Activated CD4-positive, alpha-beta memory T cell treated with anti-CD3 and anti-CD28 coated beads, Interleukin-2, amount 10 ng/mL, durations not matched to agents 7 days and 5 days (primary cell): ENCODE results near the gene GPD1. TPM values are rescaled to one million over a fixed set of nuclear protein-coding genes. Genes with fewer than 3 reads are reported as not detected.

ENCODE experiments used
- CTCF ChIA-PET: fragments of 350-600 bp; sonication (Branson Sonifier 250); formaldehyde crosslinking; loops from one replicate; lab custom pipeline; 2021; ENCODE audit warnings: antibody characterized with exemption, inconsistent platforms; lab: Charles Lee
- POLR2A ChIA-PET: fragments of 350-600 bp; sonication (Branson Sonifier 250); formaldehyde crosslinking; loops from one replicate; lab custom pipeline; 2021; ENCODE audit warnings: antibody characterized with exemption; lab: Charles Lee
- DNase-seq: peaks from one replicate; pipeline ENCODE4 v3.0.0-alpha.2; 2020
- H3K27ac Mint-ChIP-seq: one replicate; pipeline ENCODE4 v1.8.0; 2021; ENCODE audit warnings: mild to moderate bottlenecking, mixed read lengths
- H3K27me3 Mint-ChIP-seq: one replicate; pipeline ENCODE4 v1.8.0; 2021; ENCODE audit warnings: mixed read lengths
- H3K36me3 Mint-ChIP-seq: one replicate; pipeline ENCODE4 v1.8.0; 2021; ENCODE audit warnings: low read depth, mixed read lengths
- H3K4me1 Mint-ChIP-seq: one replicate; pipeline ENCODE4 v1.8.0; 2021; ENCODE audit warnings: mixed read lengths
- H3K4me3 Mint-ChIP-seq: one replicate; pipeline ENCODE4 v1.8.0; 2021; ENCODE audit warnings: mild to moderate bottlenecking, mixed read lengths
- H3K9me3 Mint-ChIP-seq: one replicate; pipeline ENCODE4 v1.8.0; 2021; ENCODE audit warnings: mixed read lengths
- total RNA-seq, 2 experiments: library from RNA; stranded (reverse); gene quantifications; one replicate each; pipeline ENCODE4 v1.2.3, GENCODE V29; 2021

GPD1 gene
- total RNA-seq, 2 experiments from 2014 or later = 0.28 to 0.40 TPM

- CTCF ChIA-PET = interaction anchor here (0.6 to 9.8 kb wide), 41 partner anchors 8 to 496 kb away, joined by 3 to 181 read pairs (median 10); partner anchors contain the start of genes CERS5, GPD1, LARP4 and LIMA1
Measured at GRCh38 chr12:50112456-50113218, 8.8 kb downstream of the GPD1 start.

GRCh38 chr12:50117057-50117622, 13.3 kb downstream of the GPD1 start:
- Mint-ChIP-seq H3K9me3 (no peaks in the 10 kb centered on the region), H3K27me3 (no peaks in the 10 kb centered on the region), H3K4me1 (peaks cover 27% of the 10 kb centered on the region), H3K4me3 (no peak overlapping the region), H3K27ac (no peak overlapping the region), H3K36me3 (peaks cover 51% of the 10 kb centered on the region)
- POLR2A ChIA-PET = interaction anchor here (1.1 to 1.5 kb wide), 2 partner anchors 11 to 33 kb away, joined by 3 to 6 read pairs; no protein-coding TSS in a partner anchor
- CTCF ChIA-PET = interaction anchor here (0.9 to 1.9 kb wide), 5 partner anchors 15 to 197 kb away, joined by 3 to 5 read pairs (median 4); no protein-coding TSS in a partner anchor
- no peak for DNase-seq

More at GRCh38 chr12:50112456-50113218, 8.8 kb downstream of the GPD1 start:
- POLR2A ChIA-PET = interaction anchor here (0.6 to 5.4 kb wide), 46 partner anchors 9 to 1105 kb away, joined by 3 to 60 read pairs (median 5); partner anchors contain the start of genes CERS5, DIP2B, LARP4 and LIMA1
- no peaks in the 10 kb centered on the region for H3K9me3 Mint-ChIP-seq
- H3K27ac Mint-ChIP-seq = peak overlapping the region; percentile 96
- H3K36me3 Mint-ChIP-seq = peaks cover 31% of the 10 kb centered on the region
- H3K4me3 Mint-ChIP-seq = peak overlapping the region; percentile 93
- peaks cover 46% of the 10 kb centered on the region for H3K4me1 Mint-ChIP-seq
- no peaks in the 10 kb centered on the region for H3K27me3 Mint-ChIP-seq
- DNase-seq = no peak

GRCh38 chr12:50119387-50119786, 15.6 kb downstream of the GPD1 start:
- no peaks in the 10 kb centered on the region for H3K27me3 Mint-ChIP-seq
- no peak overlapping the region for H3K4me3 Mint-ChIP-seq
- DNase-seq = no peak
- CTCF ChIA-PET = interaction anchor here (1.8 to 4.2 kb wide), 2 partner anchors 8 to 9 kb away, joined by 4 to 27 read pairs; partner anchors contain the start of gene COX14
- POLR2A ChIA-PET = interaction anchor here (1.0 to 5.4 kb wide), 3 partner anchors 8 to 18 kb away, joined by 3 to 39 read pairs (median 4); partner anchors contain the start of gene COX14
- H3K36me3 Mint-ChIP-seq = peaks cover 49% of the 10 kb centered on the region
- H3K4me1 Mint-ChIP-seq = peaks cover 17% of the 10 kb centered on the region
- no peak overlapping the region for H3K27ac Mint-ChIP-seq
- no peaks in the 10 kb centered on the region for H3K9me3 Mint-ChIP-seq

- CTCF ChIA-PET = interaction anchor here (0.5 to 4.2 kb wide), 2 partner anchors 10 to 52 kb away, joined by 3 to 27 read pairs; partner anchors contain the start of gene COX14
- H3K27me3 Mint-ChIP-seq = no peaks in the 10 kb centered on the region
- no peaks in the 10 kb centered on the region for H3K9me3 Mint-ChIP-seq
- POLR2A ChIA-PET = interaction anchor here (0.7 to 5.4 kb wide), 3 partner anchors 9 to 28 kb away, joined by 3 to 39 read pairs (median 5); partner anchors contain the start of gene COX14
- H3K4me1 Mint-ChIP-seq = peaks cover 19% of the 10 kb centered on the region
- no peak overlapping the region for H3K27ac Mint-ChIP-seq
- DNase-seq = no peak
- H3K36me3 Mint-ChIP-seq = peaks cover 48% of the 10 kb centered on the region
- no peak overlapping the region for H3K4me3 Mint-ChIP-seq
Measured at GRCh38 chr12:50120521-50120920, 16.7 kb downstream of the GPD1 start.

- Mint-ChIP-seq H3K36me3 (peaks cover 44% of the 10 kb centered on the region), H3K27ac (no peak overlapping the region)
- CTCF ChIA-PET = interaction anchor here (4.2 kb wide), 1 partner anchor 10 kb away, joined by 27 read pairs; the partner anchor contains the start of gene COX14
Measured at GRCh38 chr12:50120953-50121352, 17.1 kb downstream of the GPD1 start.

GRCh38 chr12:50121641-50122040, 17.8 kb downstream of the GPD1 start:
- H3K4me1 Mint-ChIP-seq = peaks cover 13% of the 10 kb centered on the region
- ChIA-PET CTCF (interaction anchor here (4.2 kb wide), 1 partner anchor 11 kb away, joined by 27 read pairs; the partner anchor contains the start of gene COX14), POLR2A (interaction anchor here (0.6 to 5.4 kb wide), 2 partner anchors 10 to 346 kb away, joined by 3 to 39 read pairs; partner anchors contain the start of gene COX14)
- DNase-seq = no peak
- no peak overlapping the region for H3K4me3 Mint-ChIP-seq
- H3K36me3 Mint-ChIP-seq = peaks cover 39% of the 10 kb centered on the region
- H3K27ac Mint-ChIP-seq = no peak overlapping the region
- no peaks in the 10 kb centered on the region for H3K27me3 Mint-ChIP-seq
- no peaks in the 10 kb centered on the region for H3K9me3 Mint-ChIP-seq

More at GRCh38 chr12:50120953-50121352, 17.1 kb downstream of the GPD1 start:
- Mint-ChIP-seq H3K4me1 (peaks cover 18% of the 10 kb centered on the region), H3K4me3 (no peak overlapping the region), H3K9me3 (no peaks in the 10 kb centered on the region), H3K27me3 (no peaks in the 10 kb centered on the region)
- POLR2A ChIA-PET = interaction anchor here (0.7 to 5.4 kb wide), 3 partner anchors 9 to 27 kb away, joined by 3 to 39 read pairs (median 5); partner anchors contain the start of gene COX14
- DNase-seq = no peak

- Mint-ChIP-seq H3K4me3 (no peak overlapping the region), H3K36me3 (peaks cover 36% of the 10 kb centered on the region), H3K27me3 (no peaks in the 10 kb centered on the region), H3K27ac (no peak overlapping the region), H3K4me1 (peaks cover 13% of the 10 kb centered on the region), H3K9me3 (no peaks in the 10 kb centered on the region)
- no peak for DNase-seq
- ChIA-PET POLR2A (interaction anchor here (5.4 kb wide), 1 partner anchor 12 kb away, joined by 39 read pairs; the partner anchor contains the start of gene COX14), CTCF (interaction anchor here (1.3 to 4.2 kb wide), 2 partner anchors 11 to 12 kb away, joined by 3 to 27 read pairs; partner anchors contain the start of gene COX14)
Measured at GRCh38 chr12:50123203-50123602, 19.4 kb downstream of the GPD1 start.

- H3K27ac Mint-ChIP-seq = no peak overlapping the region
- ChIA-PET POLR2A (interaction anchor here (0.7 to 4.0 kb wide), 2 partner anchors 9 to 15 kb away, joined by 3 to 23 read pairs; partner anchors contain the start of gene COX14), CTCF (interaction anchor here (0.6 to 5.9 kb wide), 3 partner anchors 16 to 345 kb away, joined by 4 to 36 read pairs (median 4); partner anchors contain the start of gene COX14)
- DNase-seq = no peak
- no peak overlapping the region for H3K4me3 Mint-ChIP-seq
- H3K4me1 Mint-ChIP-seq = peaks cover 14% of the 10 kb centered on the region
- H3K9me3 Mint-ChIP-seq = no peaks in the 10 kb centered on the region
- no peaks in the 10 kb centered on the region for H3K27me3 Mint-ChIP-seq
- H3K36me3 Mint-ChIP-seq = peaks cover 42% of the 10 kb centered on the region
Measured at GRCh38 chr12:50127546-50127945, 23.7 kb downstream of the GPD1 start.

GRCh38 chr12:50129290-50129689, 25.5 kb downstream of the GPD1 start:
- no peak for DNase-seq
- CTCF ChIA-PET = interaction anchor here (0.7 to 5.9 kb wide), 5 partner anchors 18 to 189 kb away, joined by 3 to 36 read pairs (median 4); partner anchors contain the start of genes COX14 and SMARCD1
- Mint-ChIP-seq H3K9me3 (no peaks in the 10 kb centered on the region), H3K4me1 (peaks cover 17% of the 10 kb centered on the region), H3K4me3 (no peak overlapping the region), H3K27ac (no peak overlapping the region), H3K36me3 (peaks cover 47% of the 10 kb centered on the region), H3K27me3 (no peaks in the 10 kb centered on the region)
- POLR2A ChIA-PET = interaction anchor here (0.9 to 4.0 kb wide), 4 partner anchors 8 to 93 kb away, joined by 4 to 23 read pairs (median 6); partner anchors contain the start of gene COX14

GRCh38 chr12:50132505-50133135, 28.8 kb downstream of the GPD1 start:
- peaks cover 60% of the 10 kb centered on the region for H3K36me3 Mint-ChIP-seq
- H3K27ac Mint-ChIP-seq = peak overlapping the region; percentile 30
- H3K9me3 Mint-ChIP-seq = no peaks in the 10 kb centered on the region
- no peak for DNase-seq
- no peak overlapping the region for H3K4me3 Mint-ChIP-seq
- H3K4me1 Mint-ChIP-seq = peaks cover 7% of the 10 kb centered on the region
- POLR2A ChIA-PET = interaction anchor here (1.1 to 2.3 kb wide), 3 partner anchors 14 to 90 kb away, joined by 3 to 9 read pairs (median 4); partner anchors contain the start of gene COX14
- H3K27me3 Mint-ChIP-seq = no peaks in the 10 kb centered on the region
- CTCF ChIA-PET = interaction anchor here (0.7 to 5.9 kb wide), 21 partner anchors 9 to 200 kb away, joined by 3 to 36 read pairs (median 3); partner anchors contain the start of genes COX14 and SMARCD1

- peaks cover 37% of the 10 kb centered on the region for H3K36me3 Mint-ChIP-seq
- H3K9me3 Mint-ChIP-seq = no peaks in the 10 kb centered on the region
- H3K27me3 Mint-ChIP-seq = no peaks in the 10 kb centered on the region
- no peak overlapping the region for H3K4me3 Mint-ChIP-seq
- DNase-seq = no peak
- peaks cover 9% of the 10 kb centered on the region for H3K4me1 Mint-ChIP-seq
- POLR2A ChIA-PET = interaction anchor here (1.6 kb wide), 1 partner anchor 24 kb away, joined by 6 read pairs; the partner anchor contains the start of gene CERS5
- H3K27ac Mint-ChIP-seq = no peak overlapping the region
- CTCF ChIA-PET = interaction anchor here (0.8 to 1.1 kb wide), 2 partner anchors 11 to 58 kb away, joined by 3 to 4 read pairs; no protein-coding TSS in a partner anchor
Measured at GRCh38 chr12:50142993-50143392, 39.2 kb downstream of the GPD1 start.
